Astrocyte of the cerebellum (primary cell): ENCODE data around the gene IRF2.

Experiments used
- DNase-seq: peaks from one replicate; pipeline ENCODE4 v3.0.0-alpha.2; 2011; ENCODE audit warnings: low read depth
- H3K4me3 ChIP-seq: 2 replicates; pipeline ENCODE4 v1.5.1; 2011; ENCODE audit warnings: mild to moderate bottlenecking, low read depth, low read length, moderate library complexity
- in situ Hi-C: cut with HindIII; loops from 2 replicates; pipeline ENCODE4 v1.10.0; 2017; ENCODE audit warnings: low sequenced_read_pairs
- TF ChIP-seq, protein P1 (sequence below): IDR thresholded peaks from 2 replicates; pipeline ENCODE4 v1.5.1; 2012; ENCODE audit warnings: low read length, low read depth, moderate library complexity, mild to moderate bottlenecking; ENCODE audit errors: missing control alignments

Gene IRF2

DNA sequence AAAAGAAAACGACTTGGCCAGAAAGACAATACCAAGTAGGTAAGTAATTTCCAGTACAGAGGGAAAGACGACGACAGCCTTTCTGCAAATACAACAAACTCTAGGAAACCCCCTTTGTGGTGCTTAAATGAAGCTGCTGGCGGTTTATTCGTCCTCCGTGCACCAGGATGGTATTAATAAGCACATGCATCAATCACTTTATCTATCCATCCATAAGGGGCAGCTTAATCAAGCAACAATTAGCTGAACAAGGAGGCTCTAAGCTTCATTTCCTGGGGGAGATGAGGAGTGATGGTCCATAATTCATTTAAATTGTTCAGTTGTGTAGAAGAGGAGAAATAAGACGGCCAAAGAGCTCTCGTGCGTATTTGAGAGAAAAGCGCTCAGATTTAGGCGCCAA, 26.2 kb downstream of the IRF2 start:
- TF ChIP-seq, protein P1, sequence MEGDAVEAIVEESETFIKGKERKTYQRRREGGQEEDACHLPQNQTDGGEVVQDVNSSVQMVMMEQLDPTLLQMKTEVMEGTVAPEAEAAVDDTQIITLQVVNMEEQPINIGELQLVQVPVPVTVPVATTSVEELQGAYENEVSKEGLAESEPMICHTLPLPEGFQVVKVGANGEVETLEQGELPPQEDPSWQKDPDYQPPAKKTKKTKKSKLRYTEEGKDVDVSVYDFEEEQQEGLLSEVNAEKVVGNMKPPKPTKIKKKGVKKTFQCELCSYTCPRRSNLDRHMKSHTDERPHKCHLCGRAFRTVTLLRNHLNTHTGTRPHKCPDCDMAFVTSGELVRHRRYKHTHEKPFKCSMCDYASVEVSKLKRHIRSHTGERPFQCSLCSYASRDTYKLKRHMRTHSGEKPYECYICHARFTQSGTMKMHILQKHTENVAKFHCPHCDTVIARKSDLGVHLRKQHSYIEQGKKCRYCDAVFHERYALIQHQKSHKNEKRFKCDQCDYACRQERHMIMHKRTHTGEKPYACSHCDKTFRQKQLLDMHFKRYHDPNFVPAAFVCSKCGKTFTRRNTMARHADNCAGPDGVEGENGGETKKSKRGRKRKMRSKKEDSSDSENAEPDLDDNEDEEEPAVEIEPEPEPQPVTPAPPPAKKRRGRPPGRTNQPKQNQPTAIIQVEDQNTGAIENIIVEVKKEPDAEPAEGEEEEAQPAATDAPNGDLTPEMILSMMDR, result no peak
- no peak overlapping the region for H3K4me3 ChIP-seq

DNA sequence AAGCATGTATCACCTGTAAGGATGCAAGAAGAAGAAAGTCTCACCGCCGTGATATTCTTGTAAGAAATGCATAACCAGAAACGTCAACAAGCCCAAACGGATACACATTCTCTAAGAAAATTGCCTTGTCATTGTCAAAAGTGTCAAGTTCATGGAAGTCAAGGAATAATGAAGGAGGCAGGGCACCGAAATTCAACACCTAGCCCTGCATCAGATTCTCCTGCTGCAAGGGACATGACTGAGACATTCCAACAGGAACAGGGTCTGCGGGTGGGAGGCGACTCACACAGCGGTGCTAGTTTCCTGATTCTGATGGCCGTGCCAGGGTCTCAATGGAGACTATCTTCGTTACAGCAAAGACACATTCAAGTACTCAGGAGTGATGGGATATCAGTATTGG, 26.7 kb downstream of the IRF2 start:
- TF ChIP-seq, protein P1, result no peak
- H3K4me3 ChIP-seq, result no peak overlapping the region
- in situ Hi-C loops, result no loop called here
- no peak for DNase-seq

More for the DNA sequence above, 26.2 kb downstream of the IRF2 start:
- no peak for DNase-seq
- in situ Hi-C loops, result no loop called here

DNA sequence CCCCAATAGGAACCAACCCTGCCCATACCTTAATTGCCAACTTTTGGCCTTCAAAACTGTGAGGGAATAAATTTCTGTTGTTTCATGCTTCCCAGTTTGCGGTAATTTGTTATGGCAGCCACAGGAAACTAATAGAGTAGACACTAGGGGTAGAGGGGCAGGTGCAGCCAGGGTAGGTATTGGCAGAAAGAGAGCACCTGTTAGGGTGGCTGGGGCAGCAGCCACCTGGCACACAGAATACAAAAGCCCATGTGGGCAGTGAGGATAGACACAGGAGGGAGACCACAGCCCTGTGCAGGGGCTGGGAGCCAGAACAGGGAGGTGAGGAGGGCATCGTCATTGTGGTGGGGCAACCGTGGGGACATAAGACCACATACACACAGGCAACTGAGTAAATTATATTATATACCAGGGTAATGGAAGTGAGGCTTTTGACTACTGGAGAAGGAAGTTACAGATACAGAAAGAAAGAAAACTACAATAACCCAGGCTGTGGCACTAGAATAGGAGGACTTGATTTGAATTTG, 28.2 kb downstream of the IRF2 start:
- no peak overlapping the region for H3K4me3 ChIP-seq
- TF ChIP-seq, protein P1, result no peak
- in situ Hi-C loops, result no loop called here
- DNase-seq, result no peak

DNA sequence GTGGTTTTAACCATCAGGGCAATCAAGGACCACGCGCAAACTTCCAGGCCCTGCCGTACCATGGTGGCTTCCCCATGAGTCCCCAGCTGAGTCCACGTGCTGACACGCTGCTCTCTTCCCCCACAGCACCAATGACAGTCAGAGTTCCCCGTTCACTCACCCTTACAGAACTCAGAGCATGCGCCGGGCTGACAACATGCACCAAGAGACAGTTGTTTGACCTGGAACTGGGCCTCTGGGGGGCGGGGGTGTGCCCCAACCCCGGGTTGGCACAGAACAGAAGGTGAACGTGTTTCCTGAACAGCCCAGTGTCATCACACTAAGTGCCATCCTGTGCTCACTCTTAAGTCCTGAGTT, 29.4 kb downstream of the IRF2 start:
- H3K4me3 ChIP-seq, result no peak overlapping the region
- in situ Hi-C loops, result no loop called here
- DNase-seq, result no peak
- TF ChIP-seq, protein P1, result no peak

DNA sequence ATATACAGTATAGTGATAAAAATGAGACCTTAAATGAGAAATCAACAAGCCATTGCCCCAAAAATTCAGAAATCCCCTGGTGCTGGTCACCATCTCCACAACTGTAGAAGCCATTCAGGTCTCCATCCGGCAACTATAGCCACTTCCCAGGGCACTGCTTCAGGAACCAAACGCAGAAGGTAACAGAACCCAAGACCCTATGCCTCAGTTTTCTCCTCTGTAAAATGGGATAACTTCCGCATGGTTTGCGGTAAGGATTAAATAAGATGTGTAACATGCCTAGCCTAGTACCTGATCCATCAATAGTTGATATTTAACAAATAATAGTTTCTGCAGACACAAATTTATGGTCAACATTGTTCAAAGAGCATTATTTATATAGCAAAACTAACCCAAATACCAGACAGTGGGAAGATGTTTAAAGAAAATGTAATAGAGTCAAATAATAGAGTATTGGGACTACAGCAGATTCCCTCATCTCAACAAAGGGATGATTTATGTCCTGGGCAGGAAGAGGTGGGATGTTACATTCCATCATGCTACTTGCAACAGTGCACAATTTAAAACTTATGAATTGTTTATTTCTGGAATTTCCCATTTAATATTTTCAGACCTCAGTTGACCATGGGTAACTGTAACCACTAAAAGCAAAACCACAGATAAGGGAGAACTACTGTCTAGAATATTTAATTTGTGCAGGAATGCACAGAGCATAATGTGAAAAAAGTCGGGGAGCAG, 30.0 kb downstream of the IRF2 start:
- DNase-seq, result peak; percentile 70
- TF ChIP-seq, protein P1, result no peak
- in situ Hi-C loops, result no loop called here
- H3K4me3 ChIP-seq, result no peak overlapping the region

DNA sequence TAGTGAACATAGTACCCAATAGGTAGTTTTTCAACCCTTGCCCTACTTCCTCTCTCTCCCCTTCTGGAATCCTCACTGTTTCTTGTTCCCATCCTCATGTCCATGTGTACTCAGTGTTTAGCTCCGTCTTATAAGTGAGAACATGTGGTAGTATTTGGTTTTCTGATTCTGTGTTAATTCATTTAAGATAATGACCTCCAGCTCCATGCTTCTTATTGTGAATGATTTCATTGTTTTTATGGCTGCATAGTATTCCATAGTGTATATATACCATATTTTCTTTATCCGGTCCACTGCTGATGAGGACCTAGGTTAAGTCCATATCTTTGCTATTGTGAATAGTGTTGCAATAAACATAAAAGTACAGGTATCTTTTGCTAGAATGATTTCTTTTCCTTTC, 31.0 kb downstream of the IRF2 start:
- TF ChIP-seq, protein P1, result no peak
- in situ Hi-C loops, result no loop called here
- H3K4me3 ChIP-seq, result no peak overlapping the region
- DNase-seq, result no peak
